Measurements from ENCODE around the gene FCAMR. TPM values are rescaled to one million over a fixed set of nuclear protein-coding genes. Genes with fewer than 3 reads are reported as not detected.
A peak's percentile ranks its signal among the peaks of the same experiment; 100 is the strongest.

Gene FCAMR
- total RNA-seq, 1 donor from 2014 or later = not detected

GRCh38 chr1:206912445-206913095, 57.7 kb downstream of the FCAMR start:
- DNase-seq (ENCODE audit: low read depth) = peak; percentile 86

GRCh38 chr1:206911064-206911663, 59.1 kb downstream of the FCAMR start:
- DNase-seq (ENCODE audit: low read depth) = peak; percentile 66

- no peak for DNase-seq (ENCODE audit: low read depth)
These were observed 60.4 kb downstream of the FCAMR start for GRCh38 chr1:206909883-206910318.

DNA sequence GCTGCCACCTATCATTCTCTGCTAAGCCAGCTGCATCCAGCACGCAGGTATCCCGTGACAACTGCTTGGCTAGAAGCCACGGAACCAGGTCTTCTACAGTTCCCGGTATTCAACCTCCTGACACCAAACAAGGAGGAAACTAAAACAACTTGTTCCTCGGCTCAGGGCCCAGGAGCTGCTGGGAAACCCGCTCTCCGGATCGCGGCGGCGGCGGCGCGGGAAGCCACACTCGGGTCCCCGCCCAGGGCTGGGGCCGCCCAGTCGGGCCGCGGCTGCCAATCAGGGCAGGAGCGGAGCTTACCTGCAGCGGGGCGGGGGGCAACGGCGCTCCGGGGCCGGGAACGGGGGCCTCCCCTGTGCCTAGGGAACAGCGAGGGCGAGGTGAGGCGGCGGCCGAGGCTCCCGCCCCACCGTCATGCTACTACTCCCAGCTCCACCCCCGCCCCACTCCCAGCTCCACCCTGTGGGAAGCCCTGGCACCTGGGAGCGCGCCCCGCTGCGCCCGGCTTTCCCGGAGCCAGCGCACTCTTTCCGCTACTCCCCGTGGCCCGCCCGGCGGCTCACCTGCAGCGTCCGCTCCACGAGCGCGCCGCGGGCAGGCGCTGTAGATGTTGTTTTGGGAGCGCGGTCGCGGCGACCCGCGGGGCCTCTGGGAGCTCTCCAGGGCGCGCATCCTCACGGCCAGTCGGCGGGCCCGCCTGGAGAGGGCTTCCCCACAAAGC, 60.9 kb downstream of the FCAMR start:
- no peak for DNase-seq (ENCODE audit: low read depth)

- no peak for DNase-seq (ENCODE audit: low read depth)
These were observed 62.2 kb downstream of the FCAMR start for GRCh38 chr1:206908038-206908437.

Other genes with a start within 250 kb of the FCAMR start
- gene IL19, start 199.7 kb downstream of the FCAMR start, total RNA-seq = not detected in 2 replicates
- not detected in 2 replicates for gene IL10, start 198.0 kb downstream of the FCAMR start, total RNA-seq
- not detected in 2 replicates for gene IL20, start 104.8 kb downstream of the FCAMR start, total RNA-seq
- not detected in 2 replicates for gene IL24, start 73.0 kb downstream of the FCAMR start, total RNA-seq
- not detected in 2 replicates for gene FCMR, start 48.5 kb downstream of the FCAMR start, total RNA-seq
- gene PIGR, start 24.0 kb downstream of the FCAMR start, total RNA-seq = not detected in 2 replicates
- 0.13 TPM in 1 of 2 replicates, not detected in the other for gene C1orf116, start 62.3 kb upstream of the FCAMR start, total RNA-seq
- 7.1 TPM in 2 replicates for gene YOD1, start 80.7 kb upstream of the FCAMR start, total RNA-seq
- 5.7 and 6.0 TPM in 2 replicates for gene PFKFB2, start 82.8 kb upstream of the FCAMR start, total RNA-seq
- not detected in 2 replicates for gene C4BPB, start 118.4 kb upstream of the FCAMR start, total RNA-seq
- gene C4BPA, start 133.8 kb upstream of the FCAMR start, total RNA-seq = not detected in 2 replicates